Neural progenitor cell (in vitro differentiated cells): ENCODE measurements around the gene ARHGAP4.

ENCODE experiments used
- EZH2 ChIP-seq: fragments of 200-600 bp; sonication (generic); IDR thresholded peaks from 2 replicates; pipeline ENCODE4 v1.6.1; 2017; ENCODE audit warnings: antibody characterized with exemption, mild to moderate bottlenecking, moderate library complexity
- EZH2phosphoT487 ChIP-seq: fragments of 200-600 bp; sonication (generic); IDR thresholded peaks from 2 replicates; pipeline ENCODE4 v1.6.1; 2017; ENCODE audit warnings: antibody characterized with exemption
- TF ChIP-seq, protein P1 (sequence below): fragments of 200-600 bp; sonication (generic); IDR thresholded peaks from 2 replicates; pipeline ENCODE4 v1.5.1; 2017; ENCODE audit warnings: antibody characterized with exemption, mild to moderate bottlenecking

DNA sequence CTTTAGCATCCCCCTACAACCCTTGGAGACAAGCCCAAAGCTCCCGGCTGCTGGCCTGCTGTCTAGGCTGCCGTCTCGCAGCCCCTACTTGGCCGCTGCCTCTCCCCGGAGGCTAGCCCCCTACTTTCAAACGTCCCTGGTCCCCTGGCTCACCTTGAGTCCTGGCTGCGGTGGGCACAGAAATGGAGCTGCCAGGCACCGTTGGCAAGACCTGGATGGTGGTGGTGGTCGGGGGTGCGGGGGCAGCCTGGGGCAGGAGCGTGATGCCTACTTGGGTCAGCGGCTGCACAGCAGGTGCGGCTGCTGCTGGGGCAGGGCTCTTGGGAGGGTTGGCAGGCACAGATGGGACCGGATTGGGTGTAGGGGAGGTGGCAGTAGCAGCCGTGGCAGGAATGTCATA is 33.6 kb upstream of the ARHGAP4 start:
- TF ChIP-seq EZH2phosphoT487, result no peak
- TF ChIP-seq, protein P1, sequence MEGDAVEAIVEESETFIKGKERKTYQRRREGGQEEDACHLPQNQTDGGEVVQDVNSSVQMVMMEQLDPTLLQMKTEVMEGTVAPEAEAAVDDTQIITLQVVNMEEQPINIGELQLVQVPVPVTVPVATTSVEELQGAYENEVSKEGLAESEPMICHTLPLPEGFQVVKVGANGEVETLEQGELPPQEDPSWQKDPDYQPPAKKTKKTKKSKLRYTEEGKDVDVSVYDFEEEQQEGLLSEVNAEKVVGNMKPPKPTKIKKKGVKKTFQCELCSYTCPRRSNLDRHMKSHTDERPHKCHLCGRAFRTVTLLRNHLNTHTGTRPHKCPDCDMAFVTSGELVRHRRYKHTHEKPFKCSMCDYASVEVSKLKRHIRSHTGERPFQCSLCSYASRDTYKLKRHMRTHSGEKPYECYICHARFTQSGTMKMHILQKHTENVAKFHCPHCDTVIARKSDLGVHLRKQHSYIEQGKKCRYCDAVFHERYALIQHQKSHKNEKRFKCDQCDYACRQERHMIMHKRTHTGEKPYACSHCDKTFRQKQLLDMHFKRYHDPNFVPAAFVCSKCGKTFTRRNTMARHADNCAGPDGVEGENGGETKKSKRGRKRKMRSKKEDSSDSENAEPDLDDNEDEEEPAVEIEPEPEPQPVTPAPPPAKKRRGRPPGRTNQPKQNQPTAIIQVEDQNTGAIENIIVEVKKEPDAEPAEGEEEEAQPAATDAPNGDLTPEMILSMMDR, result no peak
- TF ChIP-seq EZH2, result no peak
